ENCODE data around the gene TMEM272. TPM values are rescaled to one million over a fixed set of nuclear protein-coding genes. Genes with fewer than 3 reads are reported as not detected.

Gene TMEM272
- total RNA-seq, 4 donors from 2014 or later, result not detected

DNA sequence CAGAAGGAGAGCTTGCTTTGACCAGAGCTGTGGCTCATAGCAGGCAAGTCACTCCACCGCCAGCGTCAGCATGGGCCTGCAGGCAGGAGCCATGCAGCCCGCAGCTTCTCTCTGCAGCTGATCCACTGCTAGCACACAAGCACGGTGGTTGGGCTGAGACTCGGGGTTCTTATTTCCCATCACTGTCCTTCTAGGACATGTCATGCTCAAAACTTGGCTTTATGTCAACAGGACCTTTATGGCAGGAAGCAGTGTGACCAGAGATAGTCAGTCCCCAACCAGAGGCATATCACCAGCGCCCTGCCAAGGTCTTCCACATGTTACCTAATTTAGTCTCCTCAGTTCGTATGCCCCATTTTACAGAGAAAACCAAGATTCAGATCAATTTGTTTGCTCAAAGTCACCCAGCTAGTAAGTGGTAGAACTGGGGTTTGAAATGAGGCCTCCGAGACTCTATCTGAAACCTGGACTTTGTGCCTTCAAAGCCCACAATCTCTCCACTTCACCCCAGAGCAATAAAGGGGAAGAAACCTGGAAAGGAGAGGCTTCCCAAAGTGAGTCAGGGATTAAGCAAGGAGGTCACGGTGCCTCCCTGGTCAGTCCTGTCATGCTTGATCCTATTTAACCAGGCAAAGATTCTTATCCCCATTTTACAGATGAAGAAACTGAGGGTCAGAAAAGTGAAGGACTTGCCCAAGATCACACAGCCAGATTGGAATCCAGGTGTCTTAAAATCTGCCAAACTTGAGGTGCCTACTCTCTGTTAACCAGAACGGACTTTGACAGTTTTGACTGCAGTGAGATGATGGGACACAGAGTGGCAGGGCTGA lies 5.1 kb downstream of the TMEM272 start:
- Histone ChIP-seq H3K27me3 (peaks cover 0 to 5% (median 0%) of the 10 kb centered on the region in 4 donors), H3K4me3 (no peak overlapping the region), H3K36me3 (no peaks in the 10 kb centered on the region), H3K27ac (replicated peaks in 1 of 4) (no peak overlapping the region), H3K9me3 (no peaks in the 10 kb centered on the region), H3K4me1 (peaks cover 0 to 2% (median 1%) of the 10 kb centered on the region in 4 donors)
- intact Hi-C loops (cut with DNase I), result no loop called here
- no peak for TF ChIP-seq POLR2A (IDR thresholded peaks at IDR 0.05; ENCODE audit: low read depth)
- TF ChIP-seq, protein P1, sequence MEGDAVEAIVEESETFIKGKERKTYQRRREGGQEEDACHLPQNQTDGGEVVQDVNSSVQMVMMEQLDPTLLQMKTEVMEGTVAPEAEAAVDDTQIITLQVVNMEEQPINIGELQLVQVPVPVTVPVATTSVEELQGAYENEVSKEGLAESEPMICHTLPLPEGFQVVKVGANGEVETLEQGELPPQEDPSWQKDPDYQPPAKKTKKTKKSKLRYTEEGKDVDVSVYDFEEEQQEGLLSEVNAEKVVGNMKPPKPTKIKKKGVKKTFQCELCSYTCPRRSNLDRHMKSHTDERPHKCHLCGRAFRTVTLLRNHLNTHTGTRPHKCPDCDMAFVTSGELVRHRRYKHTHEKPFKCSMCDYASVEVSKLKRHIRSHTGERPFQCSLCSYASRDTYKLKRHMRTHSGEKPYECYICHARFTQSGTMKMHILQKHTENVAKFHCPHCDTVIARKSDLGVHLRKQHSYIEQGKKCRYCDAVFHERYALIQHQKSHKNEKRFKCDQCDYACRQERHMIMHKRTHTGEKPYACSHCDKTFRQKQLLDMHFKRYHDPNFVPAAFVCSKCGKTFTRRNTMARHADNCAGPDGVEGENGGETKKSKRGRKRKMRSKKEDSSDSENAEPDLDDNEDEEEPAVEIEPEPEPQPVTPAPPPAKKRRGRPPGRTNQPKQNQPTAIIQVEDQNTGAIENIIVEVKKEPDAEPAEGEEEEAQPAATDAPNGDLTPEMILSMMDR (IDR thresholded peaks at IDR 0.05), result no peak
- TF ChIP-seq EP300 (IDR thresholded peaks at IDR 0.05), result no peak
- TF ChIP-seq POLR2AphosphoS5 (IDR thresholded peaks at IDR 0.05), result no peak
- DNase-seq (ENCODE audit: extremely low spot score), result no peak
- 90% methylated on average over 8 of the region's 10 CpGs for WGBS

DNA sequence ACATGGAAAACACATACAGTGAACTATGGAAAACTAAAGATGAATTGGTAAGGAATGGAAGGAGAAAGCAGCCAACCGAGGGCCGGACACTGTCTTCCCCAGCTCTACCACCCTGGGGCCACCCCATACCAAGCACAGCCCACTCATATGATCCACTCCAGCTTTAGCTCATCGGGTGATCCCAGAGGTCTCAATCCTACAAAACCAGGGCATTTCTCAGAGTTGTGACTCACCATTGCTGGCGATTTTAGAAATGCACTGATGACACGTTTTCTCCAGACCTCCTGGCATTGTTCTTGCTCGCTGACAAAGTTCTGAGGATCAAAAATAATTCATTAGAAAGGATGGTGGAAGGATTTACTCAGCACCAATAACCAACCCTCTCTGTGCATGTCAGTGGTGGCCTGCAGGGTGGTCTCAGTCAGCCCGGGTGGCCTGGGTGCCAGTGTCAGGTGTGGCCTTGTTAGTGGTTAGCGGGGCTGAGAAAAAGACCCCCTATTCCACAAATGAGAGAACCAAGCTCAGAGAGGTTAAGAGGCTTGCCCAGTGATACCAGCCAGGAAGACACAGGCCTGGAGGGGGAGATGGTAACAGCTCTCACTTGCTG lies 6.6 kb downstream of the TMEM272 start:
- Histone ChIP-seq H3K27ac (replicated peaks in 1 of 4) (no peak overlapping the region), H3K9me3 (no peaks in the 10 kb centered on the region), H3K4me3 (no peak overlapping the region), H3K4me1 (no peaks in the 10 kb centered on the region), H3K36me3 (no peaks in the 10 kb centered on the region), H3K27me3 (peaks cover 0 to 5% (median 0%) of the 10 kb centered on the region in 4 donors)
- no peak for DNase-seq (ENCODE audit: extremely low spot score)
- WGBS, result 91% methylated on average over 8 of the region's 8 CpGs
- intact Hi-C loops (cut with DNase I), result no loop called here
- TF ChIP-seq POLR2A (IDR thresholded peaks at IDR 0.05; ENCODE audit: low read depth) (no peak), POLR2AphosphoS5 (IDR thresholded peaks at IDR 0.05) (no peak), EP300 (IDR thresholded peaks at IDR 0.05) (no peak)
- TF ChIP-seq, protein P1 (IDR thresholded peaks at IDR 0.05), result no peak

DNA sequence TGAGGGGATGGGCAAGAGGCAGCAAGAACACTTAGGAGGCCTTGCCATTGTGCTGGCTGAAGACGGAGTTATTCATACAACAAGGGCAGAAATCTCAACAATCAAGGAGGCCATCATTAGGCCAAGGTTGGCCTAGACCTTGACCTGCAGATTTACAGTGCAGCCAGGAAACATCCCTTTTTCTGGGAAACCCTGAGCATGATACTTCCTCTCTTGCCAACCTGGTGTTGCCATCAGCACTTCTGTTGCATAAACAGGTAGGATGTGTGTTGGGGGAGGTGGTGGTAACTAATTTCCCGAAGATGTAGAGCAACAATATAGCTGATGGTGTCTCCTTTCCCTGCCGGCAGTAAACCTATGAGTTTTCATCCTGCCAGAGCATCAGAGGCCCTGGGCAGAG lies 8.0 kb downstream of the TMEM272 start:
- intact Hi-C loops (cut with DNase I), result no loop called here
- Histone ChIP-seq H3K36me3 (no peaks in the 10 kb centered on the region), H3K9me3 (no peaks in the 10 kb centered on the region), H3K4me1 (peaks cover 0 to 4% (median 1%) of the 10 kb centered on the region in 4 donors), H3K4me3 (no peak overlapping the region), H3K27me3 (peaks cover 0 to 5% (median 0%) of the 10 kb centered on the region in 4 donors), H3K27ac (replicated peaks in 1 of 4) (no peak overlapping the region)
- WGBS, result 89% methylated on average over 3 of the region's 3 CpGs
- no peak for TF ChIP-seq POLR2AphosphoS5 (IDR thresholded peaks at IDR 0.05)
- TF ChIP-seq, protein P1 (IDR thresholded peaks at IDR 0.05), result no peak
- no peak for TF ChIP-seq POLR2A (IDR thresholded peaks at IDR 0.05; ENCODE audit: low read depth)
- no peak for TF ChIP-seq EP300 (IDR thresholded peaks at IDR 0.05)
- no peak for DNase-seq (ENCODE audit: extremely low spot score)

DNA sequence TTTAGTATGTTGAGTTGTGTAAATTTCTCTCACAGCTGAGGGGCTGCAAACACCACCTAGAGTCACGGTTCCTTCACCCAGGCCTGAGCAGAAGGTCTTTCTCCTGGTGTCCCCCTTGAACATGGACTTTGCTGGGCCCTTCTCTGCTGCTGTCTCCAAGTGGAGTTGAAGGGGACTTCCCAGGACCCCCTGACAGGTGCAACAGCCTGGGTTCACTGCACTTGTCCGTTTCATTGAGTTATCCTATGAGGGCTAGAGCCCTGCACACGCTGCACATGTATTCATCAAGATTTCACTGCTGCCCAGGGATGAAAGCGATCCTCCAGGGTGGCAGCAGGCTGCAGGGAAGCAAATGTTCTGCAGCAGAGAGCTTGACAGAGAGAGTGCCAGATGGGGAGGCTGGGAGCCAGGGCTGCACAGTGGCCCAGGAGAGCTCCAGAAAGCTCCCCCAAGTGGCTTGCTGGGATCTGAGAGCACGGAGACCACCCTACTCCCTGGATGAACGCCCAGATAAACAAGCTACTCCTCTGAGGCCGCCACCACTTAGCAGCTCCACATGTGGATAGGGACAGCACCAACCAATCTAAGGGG lies 10.3 kb downstream of the TMEM272 start:
- H3K27me3 ChIP-seq, result no peaks in the 10 kb centered on the region
- H3K27ac ChIP-seq (replicated peaks in 1 of 4), result no peak overlapping the region
- no peak overlapping the region for H3K4me3 ChIP-seq
- 75% methylated on average over 6 of the region's 7 CpGs for WGBS
- TF ChIP-seq EP300 (IDR thresholded peaks at IDR 0.05) (no peak), POLR2A (IDR thresholded peaks at IDR 0.05; ENCODE audit: low read depth) (no peak), POLR2AphosphoS5 (IDR thresholded peaks at IDR 0.05) (no peak)
- TF ChIP-seq, protein P1 (IDR thresholded peaks at IDR 0.05), result no peak
- H3K9me3 ChIP-seq, result no peaks in the 10 kb centered on the region
- H3K4me1 ChIP-seq, result peaks cover 0 to 4% (median 2%) of the 10 kb centered on the region in 4 donors
- intact Hi-C loops (cut with DNase I), result no loop called here
- H3K36me3 ChIP-seq, result no peaks in the 10 kb centered on the region
- DNase-seq (ENCODE audit: extremely low spot score), result no peak

Measured in esophagus muscularis mucosa (tissue), 4 donors.